ENCODE measurements around the gene SLC36A2.

Gene SLC36A2

DNA sequence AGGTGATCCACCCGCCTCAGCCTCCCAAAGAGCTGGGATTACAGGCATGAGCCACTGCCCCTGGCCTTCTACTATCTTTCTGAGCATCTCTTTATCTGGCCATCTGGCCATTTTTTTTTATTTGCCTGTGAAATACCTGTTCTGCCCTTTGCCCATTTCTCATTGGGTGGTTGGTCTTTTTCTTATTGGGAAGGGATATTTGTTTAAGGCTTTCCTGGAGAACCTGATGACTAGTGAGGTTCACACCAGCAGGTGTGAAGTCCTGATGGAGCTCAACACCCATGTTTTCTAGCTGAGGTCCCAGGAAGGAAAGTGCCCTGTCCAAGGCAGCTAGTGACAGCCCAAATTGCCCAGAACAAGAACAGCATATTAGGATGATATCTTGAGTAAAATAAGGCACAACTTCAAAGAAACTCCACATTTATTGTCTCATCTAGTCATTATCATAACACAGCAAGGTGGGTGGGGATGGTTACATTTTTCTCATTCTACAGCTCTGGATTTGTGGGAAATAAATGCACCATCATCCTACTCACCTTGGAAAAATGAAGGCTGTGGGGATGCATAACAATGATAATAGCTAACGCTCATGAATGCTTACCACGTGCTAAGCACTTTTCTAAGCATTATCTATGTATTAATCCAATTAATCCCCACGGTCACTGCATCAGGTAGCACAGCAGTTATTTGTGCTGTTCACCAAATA lies 64.1 kb downstream of the SLC36A2 start:
- no peak for DNase-seq (ENCODE audit: low read depth)

DNA sequence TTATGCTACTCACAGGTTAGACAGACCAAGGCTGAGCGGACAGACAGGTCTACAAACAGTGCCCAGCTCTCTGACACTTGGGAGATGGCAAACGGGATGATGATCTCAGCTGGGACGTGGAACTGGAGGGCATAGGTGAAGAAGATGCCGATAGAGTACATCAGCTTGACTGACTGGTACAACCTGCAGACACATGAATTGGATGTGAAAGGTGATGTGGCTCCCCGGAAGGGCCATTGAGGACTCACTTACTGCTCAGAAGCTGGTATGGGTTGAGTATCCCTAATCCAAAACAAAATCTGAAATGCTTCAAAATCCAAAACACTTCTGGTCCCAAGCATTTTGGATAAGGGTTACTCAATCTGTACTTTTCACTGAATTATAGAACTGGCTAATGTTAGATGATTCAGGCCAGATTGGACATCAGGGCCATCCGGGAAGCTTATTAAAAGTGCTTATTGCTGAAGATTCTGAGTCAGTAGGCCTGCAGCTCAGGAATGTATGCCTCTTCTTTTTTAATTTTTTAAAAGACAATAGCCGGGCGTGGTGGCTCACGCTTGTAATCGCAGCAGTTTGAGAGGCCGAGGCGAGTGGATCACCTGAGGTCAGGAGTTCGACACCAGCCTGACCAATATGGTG lies 66.2 kb downstream of the SLC36A2 start:
- no peak for DNase-seq (ENCODE audit: low read depth)

DNA sequence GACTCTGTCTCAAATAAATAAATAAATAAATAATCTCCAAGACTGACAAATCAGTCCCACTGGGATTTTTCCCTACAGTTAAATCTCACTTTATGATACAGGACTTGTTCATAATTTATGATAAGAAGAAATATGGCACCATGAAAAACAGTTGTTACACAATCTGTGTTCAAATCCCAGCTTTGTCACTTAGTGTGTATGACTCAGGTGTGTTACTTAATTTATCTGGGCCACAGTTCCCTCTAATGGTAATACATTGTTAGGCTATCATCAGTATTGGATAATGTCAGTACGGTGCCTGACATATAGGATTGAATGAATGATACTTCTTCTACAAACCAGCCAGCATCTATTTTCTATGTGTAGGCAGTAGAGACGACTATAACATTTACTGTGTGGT lies 66.9 kb downstream of the SLC36A2 start:
- no peak for DNase-seq (ENCODE audit: low read depth)

- no peak for DNase-seq (ENCODE audit: low read depth)
Observed at GRCh38 chr5:151278845-151279244, 68.5 kb downstream of the SLC36A2 start.

DNA sequence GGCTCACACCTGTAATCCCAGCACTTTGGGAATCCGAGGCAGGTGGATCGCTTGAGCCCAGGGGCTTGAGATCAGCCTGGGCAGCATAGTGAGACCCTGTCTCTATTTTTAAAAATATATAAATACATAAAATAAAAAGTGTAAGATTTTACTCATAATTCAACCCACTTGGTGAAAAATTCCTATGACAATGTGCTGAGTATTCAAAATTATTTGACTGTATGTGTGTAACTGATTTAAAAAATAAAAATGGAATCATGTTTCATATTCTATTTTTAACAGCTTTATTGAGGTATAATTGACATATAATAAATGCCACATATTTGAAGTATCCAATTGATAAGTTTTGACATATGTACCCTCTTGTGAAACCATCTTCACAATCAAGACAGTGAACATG lies 71.6 kb downstream of the SLC36A2 start:
- DNase-seq (ENCODE audit: low read depth): no peak

DNA sequence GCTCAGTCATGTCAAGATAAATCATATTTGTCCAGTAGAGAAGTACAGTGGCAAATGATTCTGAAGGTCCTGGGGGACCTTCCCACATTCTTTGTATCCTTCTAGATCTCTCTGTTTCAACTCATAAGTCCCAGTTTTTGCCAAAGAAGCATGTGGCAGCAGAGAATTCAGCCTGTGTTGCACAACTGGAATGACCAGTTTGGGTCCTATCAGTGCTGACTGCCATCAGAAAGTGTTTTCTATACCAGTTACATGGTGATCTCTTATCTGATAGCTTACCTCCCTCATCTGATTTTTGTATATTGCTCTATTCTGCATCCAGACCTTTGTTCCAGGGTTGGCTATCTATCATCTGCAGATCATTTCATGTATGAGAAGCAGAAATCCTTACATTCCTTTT lies 72.7 kb downstream of the SLC36A2 start:
- no peak for DNase-seq (ENCODE audit: low read depth)

GRCh38 chr5:151271336-151271735 lies 76.0 kb downstream of the SLC36A2 start:
- no peak for DNase-seq (ENCODE audit: low read depth)

- peak; percentile 6 for DNase-seq (ENCODE audit: low read depth)
Observed at GRCh38 chr5:151270599-151270998, 76.8 kb downstream of the SLC36A2 start.

DNA sequence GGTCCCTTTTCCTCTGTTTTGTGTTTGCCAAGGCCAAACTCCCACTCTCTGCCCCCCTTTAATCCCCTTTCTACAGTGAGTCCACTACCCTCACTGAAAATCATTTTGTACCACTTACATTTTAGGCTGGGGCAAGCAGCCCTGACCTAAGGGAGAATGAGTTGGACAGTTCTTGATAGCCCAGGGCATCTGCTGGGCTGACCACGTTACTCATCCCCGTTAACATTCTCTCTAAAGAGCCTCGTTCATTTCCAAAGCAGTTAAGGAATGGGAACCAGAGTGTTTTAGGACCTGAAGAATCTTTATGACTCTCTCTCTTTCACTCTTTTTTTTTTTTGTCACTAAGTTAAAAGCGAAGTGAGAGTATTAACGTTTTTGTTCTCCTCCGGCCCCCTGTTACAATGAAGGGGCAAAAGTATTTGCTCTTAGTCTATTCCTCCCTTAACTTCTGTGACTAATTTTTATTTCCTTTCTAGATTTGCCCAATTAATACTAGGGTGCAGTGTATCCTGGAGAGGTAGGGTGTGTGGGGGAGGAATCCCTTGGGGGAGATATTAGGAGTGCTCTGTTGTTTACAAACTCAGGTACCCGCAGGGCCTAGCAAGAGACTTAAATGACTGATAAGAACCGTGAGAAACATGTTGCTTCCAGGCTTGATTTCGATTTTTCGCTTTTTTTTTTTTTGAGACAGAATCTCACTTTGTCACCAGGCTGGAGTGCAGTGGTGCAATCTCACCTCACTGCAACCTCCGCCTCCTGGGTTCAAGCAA lies 79.7 kb downstream of the SLC36A2 start:
- DNase-seq (ENCODE audit: low read depth): no peak

All from fibroblast of the conjunctiva (primary cell).